Subcutaneous adipose tissue (tissue), 4 donors: ENCODE measurements around the gene LAG3. TPM values are rescaled to one million over a fixed set of nuclear protein-coding genes. Genes with fewer than 3 reads are reported as not detected.

Experiments used
- CTCF ChIP-seq: fragments of 450-650 bp; IDR thresholded peaks from one replicate; pipeline ENCODE4 v1.5.1; 2016; ENCODE audit warnings: low read depth, mild to moderate bottlenecking, control low read depth, antibody characterized with exemption, moderate library complexity
- total RNA-seq, 4 donors: library from RNA; depleted of rRNA; stranded (reverse); fragments of >200 nt; gene quantifications; one replicate each; pipeline ENCODE4 v1.1.0, GENCODE V29; 2016

The LAG3 gene
- total RNA-seq, 4 donors from 2014 or later, result 0.44 to 1.4 TPM; not detected in 2

GRCh38 chr12:6817662-6818157 is 45.4 kb downstream of the LAG3 start:
- TF ChIP-seq CTCF, result no peak

- no peak for TF ChIP-seq CTCF
Measured at GRCh38 chr12:6818222-6818621, 45.9 kb downstream of the LAG3 start.

GRCh38 chr12:6818645-6819044 is 46.3 kb downstream of the LAG3 start:
- no peak for TF ChIP-seq CTCF

GRCh38 chr12:6819106-6820030 is 47.0 kb downstream of the LAG3 start:
- TF ChIP-seq CTCF, result no peak

- TF ChIP-seq CTCF, result no peak
Measured at GRCh38 chr12:6820166-6820565, 47.8 kb downstream of the LAG3 start.

- no peak for TF ChIP-seq CTCF
Measured at GRCh38 chr12:6821591-6822425, 49.5 kb downstream of the LAG3 start, which contains the start of gene GPR162. GPR162 (plus strand) TSS chr12:6821821; CDS start chr12:6823899, 2,078 bp downstream.
